HG03095 (cell line): ENCODE measurements around the gene PPIP5K2.
"Not testable (repeated sequence)": the region's sequence is repeated elsewhere in the genome, so short reads cannot be mapped to it uniquely, and the experiment has no call there.

Source experiments
- ATAC-seq: cut with Tn5 transposase; IDR thresholded peaks from one replicate; pipeline ENCODE4 v1.9.1; 2021; ENCODE audit warnings: moderate library complexity; ENCODE audit not compliant: unreplicated experiment

The PPIP5K2 gene

DNA sequence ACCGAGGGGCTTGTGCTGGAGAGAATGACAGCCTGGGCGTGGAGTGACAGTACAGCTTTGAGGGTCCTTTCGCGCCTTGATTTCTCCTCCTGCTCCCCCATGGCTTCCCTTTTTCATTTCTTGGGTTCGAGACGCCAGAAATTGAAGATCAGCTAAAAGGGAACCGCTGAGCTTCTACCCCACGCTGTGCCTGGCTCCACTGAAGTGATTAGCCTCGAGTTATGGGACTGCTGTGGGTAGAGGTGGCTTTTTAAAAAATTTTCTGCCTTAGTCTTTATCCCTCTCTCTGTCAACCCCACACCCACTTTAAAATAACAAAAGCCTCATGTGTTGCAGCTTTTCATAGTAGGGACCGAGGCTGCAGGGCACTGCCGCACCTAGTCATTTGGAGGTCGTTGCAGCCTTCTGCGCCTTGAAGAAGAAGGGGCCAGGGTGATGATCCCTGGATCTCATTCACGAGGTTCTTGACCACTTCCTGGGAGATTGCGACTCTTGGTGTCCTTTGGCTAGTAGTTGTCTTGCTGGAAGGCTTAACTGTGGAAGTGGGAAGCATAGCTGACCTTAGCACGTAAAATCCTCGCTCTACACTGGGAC lies 603 bp downstream of the PPIP5K2 start:
- ATAC-seq, result no peak

DNA sequence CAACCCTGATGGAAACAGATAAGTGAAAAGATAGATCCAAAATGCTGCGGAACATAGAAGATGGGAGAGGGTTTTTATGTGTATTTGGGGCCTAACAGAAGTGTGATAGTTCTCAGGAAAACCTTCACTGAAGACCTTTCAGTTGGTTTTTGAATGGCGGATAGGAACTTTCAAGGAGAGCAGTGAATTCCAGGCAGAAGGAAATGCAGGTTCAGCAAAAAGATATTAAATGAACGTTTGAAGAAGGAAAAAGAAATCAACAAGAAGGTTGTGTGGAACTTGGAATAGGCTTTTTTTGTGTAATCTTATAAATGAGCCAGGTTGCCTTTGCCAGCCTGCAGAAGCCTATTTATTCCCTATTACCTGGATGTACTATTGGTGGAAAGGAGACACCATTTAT lies 2.1 kb downstream of the PPIP5K2 start:
- no peak for ATAC-seq

DNA sequence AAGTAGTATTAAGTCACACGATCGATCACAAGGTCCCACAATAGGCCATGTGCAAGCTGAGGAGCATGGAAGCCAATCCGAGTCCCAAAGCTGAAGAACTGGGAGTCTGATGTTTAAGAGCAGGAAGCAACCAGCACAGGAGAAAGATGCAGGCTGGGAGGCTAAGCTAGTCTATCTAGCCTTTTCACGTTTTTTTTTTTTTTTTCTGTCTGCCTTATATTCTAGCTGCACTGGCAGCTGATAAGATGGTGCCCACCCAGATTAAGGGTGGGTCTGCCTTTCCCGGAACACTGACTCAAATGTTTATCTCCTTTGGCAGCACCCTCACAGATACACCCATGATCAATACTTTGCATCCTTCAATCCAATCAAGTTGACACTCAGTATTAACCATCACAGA lies 6.5 kb downstream of the PPIP5K2 start:
- ATAC-seq, result no peak

DNA sequence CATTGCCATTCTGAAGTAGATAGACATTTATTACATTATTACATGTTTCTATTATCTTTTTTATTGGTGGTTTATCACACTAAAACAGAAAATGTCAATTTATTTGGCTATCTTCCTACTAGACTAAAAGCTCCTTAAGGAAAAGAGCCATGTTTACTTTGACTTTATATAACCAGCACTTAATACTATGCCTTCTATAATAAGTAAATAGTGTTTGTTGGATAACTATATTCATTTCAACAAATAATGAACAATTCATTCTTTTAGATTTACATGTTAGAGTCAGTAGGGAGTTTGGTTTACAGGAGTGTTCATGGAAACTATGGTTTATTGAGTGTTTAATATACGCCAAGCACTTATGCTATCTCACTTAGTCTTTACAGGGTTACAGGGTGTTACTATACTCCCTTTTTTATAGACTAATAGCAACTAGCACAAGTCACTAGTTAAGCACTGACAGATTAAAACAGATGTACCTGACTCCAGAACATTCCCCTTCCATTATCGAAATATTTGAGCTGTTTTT lies 7.3 kb downstream of the PPIP5K2 start:
- no peak for ATAC-seq

DNA sequence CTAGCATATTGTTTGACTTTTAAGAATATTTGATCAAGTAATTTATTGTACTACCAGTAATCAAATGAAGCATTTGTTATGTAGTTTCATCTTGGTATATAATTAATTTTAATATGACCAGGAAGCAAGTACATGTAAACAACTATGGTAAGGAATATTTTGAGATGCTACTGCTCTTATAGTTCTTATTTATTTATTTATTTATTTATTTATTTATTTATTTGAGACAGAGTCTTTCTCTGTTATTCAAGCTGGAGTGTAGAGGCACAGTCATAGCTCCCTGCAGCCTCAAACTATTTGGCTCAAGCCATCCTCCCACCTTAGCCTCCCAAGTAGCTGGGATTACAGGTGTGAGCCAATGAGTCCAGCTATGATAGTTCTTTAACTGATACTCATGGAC lies 8.1 kb downstream of the PPIP5K2 start:
- no peak for ATAC-seq

DNA sequence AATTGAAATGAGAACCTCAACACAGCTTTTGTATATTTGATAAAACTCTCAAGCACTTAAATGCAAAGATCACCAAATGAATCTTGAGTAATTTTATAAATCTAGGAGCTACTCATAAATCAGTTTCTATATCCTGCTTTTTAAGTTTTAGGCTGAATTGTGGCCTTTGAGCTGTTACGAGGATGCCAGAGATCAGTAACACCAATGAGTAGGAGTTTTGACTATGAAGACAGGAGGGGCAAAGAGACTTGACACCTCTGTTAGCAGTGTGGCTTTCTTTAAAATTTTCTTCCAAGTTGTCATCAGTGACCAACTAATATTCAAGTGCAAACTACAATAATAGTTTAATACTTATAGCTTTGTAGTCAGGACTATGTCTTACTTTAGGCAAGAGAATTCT lies 12.6 kb downstream of the PPIP5K2 start:
- ATAC-seq, result no peak

DNA sequence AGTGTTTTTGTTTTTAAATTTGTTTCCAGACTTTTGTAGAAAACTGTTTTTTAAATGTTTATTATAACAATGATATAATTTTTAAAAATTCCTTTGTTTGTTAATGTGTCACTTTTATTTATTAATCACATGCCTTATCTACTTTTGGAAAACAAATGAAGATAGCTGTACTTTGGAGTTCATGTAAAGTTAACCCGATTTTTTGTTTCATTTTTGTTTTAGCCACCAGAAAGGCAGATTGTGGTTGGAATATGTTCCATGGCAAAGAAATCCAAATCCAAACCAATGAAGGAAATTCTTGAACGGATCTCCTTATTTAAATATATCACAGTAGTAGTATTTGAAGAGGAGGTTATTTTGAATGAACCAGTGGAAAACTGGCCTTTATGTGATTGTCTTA lies 13.1 kb downstream of the PPIP5K2 start:
- no peak for ATAC-seq

DNA sequence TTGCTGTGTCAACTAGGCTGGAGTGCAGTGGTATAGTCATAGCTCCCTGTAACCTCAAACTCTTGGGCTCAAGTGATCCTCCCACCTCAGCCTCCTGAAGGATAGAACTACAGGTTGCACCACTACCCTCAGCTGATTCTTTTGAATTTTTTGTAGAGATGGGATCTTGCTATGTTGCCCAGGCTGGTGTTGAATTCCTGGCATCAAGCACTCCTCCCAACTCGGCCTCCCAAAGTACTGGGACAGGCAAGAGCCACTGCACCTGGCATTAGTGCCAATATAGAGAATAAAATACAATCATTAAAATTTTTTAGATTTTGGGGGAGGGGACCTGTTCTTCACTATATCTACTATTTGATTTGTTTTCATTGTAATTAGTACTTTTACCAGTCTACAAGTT lies 15.4 kb downstream of the PPIP5K2 start:
- ATAC-seq, result no peak

DNA sequence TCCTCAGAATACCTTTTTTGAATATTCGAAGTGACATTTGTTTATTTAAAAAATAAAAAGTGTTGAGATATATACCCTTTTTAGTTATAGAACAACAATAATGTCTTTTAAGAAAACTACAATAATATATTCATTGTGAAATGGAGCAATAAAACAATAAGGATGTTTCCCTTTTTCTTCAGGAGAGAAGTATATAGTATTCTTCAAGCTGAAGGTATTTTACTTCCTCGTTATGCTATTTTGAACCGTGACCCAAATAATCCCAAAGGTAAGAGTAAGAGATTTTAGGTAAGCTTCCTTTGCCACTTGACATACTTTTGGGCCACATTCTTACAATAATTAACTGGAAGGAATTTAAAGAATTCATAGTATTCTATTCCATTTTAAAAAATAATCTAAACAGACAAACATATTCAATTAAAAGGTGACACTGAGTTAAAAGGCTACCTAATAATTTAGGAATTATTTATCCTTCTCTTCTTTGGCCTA lies 18.1 kb downstream of the PPIP5K2 start:
- no peak for ATAC-seq

DNA sequence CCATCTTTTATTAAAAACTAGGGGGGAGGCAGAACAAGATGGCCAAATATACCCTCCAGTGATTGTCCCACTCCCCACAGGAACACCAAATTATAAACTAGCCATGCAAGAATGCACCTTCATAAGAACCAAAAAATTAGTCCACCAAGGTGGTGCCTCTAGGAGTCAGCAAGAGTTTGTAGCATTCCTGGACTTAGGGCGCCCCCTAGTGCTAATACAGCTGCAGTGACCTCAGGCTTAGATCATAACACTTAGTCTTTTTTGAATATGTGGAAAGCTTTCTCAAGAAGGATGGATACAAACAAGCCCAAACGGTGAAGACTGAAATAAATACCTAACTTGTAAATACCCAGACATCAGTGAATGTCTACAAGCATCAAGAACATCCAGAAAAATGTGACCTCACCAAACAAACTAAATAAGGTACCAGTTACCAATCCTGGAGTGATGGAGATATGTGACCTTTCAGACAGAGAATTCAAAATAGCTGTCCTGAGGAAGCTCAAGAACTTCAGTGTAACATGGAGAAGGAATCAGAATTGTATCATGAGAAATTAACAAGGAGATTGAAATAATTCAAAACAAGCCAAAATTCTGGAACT lies 19.3 kb downstream of the PPIP5K2 start:
- peak; percentile 99 for ATAC-seq

DNA sequence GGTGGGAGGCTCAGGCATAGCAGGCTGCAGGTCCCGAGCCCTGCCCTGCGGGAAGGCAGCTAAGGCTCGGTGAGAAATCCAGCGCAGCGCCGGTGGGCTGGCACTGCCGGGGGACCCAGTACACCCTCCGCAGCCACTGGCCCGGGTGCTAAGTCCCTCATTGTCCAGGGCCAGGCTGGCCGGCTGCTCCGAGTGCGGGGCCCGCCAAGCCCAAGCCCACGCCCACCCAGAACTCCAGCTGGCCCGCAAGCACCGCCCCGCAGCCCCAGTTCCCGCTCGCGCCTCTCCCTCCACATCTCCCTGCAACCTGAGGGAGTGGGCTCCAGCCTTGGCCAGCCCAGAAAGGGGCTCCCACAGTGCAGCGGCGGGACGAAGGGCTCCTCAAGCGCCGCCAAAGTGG lies 22.0 kb downstream of the PPIP5K2 start:
- ATAC-seq, result not testable (repeated sequence)

DNA sequence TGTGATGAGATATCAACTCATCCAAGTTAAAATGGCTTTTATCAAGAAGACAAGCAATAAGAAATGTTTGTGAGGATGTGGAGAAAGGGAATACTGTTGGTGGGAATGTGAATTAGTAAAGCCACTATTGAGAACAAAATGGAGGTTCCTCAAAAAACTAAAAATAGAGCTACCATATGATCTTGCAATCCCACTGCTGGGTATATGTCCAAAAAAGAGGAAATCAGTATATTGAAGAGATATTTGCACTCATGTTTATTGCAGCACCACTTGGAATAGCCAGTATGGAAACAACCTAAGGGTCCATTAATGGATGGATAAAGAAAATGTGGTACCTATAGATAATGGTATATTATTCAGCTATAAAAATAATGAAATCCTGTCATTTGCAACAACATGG lies 25.1 kb downstream of the PPIP5K2 start:
- no peak for ATAC-seq

DNA sequence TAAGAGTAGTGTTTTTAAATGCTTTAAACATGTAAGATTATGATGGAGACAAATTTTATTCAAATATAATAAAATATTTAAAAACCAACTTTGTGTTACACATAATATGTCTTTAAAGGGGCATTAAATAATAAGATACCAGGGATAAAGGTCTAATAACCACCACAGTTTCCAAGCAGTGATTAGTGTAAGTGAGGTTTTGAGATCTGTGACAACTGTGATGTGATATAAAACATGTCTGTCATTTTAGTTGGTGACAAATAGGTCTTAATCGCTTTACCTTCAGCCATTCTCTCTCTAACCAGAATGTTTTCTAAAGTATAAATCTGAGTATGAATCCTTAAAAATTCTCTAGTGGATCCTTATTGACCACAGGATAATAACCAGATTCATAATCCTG lies 28.1 kb downstream of the PPIP5K2 start:
- ATAC-seq, result no peak

DNA sequence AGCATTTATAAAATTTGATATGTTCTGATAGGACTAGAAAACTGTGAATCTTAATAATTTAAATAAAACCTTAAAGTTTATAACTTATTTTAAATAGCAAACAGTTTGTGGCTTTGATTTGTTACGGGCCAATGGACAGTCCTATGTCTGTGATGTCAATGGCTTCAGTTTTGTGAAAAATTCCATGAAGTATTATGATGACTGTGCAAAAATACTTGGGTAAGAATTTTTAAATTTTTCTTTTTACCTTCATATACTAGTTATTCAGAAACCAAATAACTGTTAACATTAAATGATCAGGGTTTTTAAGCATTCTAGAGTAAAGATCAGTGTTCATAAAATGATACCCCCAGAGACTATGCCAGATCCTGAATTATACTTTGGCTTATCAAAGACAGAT lies 31.1 kb downstream of the PPIP5K2 start:
- ATAC-seq, result no peak

DNA sequence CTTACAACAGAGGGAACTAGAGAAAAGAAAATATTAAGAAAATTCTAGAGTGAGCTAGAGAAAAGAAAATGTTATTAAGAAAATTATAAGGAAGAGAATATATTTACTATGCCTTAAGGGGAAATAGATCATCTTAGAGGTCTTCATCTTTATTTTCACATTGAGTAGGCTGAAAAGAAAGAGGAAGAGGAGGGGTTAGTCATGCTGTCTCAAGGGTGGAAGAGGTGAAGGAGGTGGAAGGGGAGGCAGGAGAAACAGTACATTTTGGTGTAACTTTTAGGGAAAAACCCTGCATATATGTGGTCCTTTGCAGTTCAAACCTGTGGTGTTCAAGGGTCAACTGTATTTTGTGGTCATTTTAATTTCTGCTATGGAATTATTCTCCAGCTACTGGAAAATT lies 46.6 kb downstream of the PPIP5K2 start:
- no peak for ATAC-seq

DNA sequence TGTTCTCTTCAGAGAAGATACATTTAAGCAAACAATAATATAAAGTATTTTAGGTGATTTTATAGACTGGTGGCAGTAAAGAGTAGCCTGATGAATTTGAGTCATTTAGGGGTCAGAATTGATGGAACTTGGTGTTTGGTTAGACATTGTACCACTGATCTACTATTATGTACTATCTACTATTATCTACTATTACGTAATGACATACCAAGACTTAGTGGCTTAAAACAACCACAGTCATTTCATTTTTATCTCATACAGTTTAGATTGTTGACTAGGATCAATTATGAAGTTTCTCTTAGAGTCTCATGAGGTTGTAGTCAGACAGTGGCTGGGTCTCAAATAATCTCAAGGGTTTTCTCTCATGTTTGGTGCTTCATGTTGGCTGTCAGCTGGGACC lies 54.0 kb downstream of the PPIP5K2 start:
- no peak for ATAC-seq

DNA sequence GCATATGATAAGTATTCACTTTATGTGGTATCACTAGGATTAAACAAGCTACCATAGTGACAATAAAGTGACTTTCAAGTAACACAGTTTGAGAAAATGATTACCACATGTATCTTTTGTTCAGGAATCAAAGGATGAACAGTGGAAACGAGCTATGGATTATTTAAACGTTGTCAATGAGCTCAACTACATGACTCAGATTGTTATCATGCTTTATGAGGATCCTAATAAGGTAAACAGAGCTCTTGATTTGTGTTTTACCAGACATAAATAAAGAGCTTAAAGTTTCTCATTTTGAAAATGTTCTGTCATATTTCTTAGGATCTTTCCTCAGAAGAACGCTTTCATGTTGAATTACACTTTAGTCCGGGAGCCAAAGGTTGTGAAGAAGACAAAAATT lies 57.4 kb downstream of the PPIP5K2 start:
- ATAC-seq, result no peak

DNA sequence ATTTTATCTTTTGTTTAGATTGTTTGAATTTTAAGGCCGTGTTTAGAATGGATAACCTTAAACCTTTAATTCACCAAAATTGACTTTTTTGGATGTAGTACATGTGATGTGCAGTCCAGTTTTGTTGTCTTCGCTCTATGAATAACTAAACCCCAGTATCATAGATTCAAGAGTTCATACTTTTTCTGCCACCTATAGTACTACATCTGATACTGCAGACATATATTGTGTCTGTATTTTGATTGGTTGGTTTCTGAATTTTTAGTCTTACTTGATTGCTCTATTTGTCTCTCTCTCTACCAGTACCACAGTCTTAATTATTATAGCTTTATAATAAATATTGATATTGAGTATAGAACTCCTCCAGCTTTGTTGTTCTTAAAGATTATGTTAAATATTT lies 58.1 kb downstream of the PPIP5K2 start:
- ATAC-seq, result no peak

DNA sequence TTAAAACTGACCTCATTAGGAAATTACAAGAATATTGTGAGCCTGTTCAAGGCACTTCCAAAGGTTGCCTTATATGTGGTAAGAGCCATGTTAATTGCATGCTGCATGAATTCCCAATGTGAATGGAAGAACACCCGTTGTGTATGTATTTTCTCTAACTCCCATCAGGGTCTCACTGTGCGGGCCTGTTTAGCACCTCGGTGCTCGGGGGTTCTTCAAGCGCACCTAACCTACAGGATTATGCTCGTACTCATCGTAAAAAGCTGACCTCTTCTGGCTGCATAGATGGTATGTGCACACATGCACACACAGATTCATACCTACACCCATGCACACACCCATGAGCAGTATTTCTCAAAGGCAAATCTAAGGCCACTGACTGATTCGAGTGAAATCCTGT lies 66.1 kb downstream of the PPIP5K2 start:
- ATAC-seq, result no peak

DNA sequence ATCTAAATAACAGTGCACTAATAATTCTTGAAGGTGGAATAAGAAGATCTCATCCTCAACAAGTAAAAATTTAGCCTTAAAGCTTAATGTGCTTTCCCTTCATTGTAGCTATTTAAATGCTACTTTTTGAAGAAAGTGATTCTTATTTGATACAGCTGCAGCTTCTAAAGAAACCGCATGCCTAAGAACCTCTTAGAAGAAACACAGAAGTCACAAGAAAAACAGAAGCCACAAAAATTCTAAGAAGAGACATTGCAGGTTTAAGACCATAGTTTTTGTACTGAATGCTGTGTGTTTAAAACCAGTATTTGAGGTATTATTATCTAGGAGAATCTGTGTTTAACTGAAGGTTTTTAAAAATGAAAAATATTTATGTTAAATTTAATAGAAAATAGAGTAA lies 68.3 kb downstream of the PPIP5K2 start:
- no peak for ATAC-seq

DNA sequence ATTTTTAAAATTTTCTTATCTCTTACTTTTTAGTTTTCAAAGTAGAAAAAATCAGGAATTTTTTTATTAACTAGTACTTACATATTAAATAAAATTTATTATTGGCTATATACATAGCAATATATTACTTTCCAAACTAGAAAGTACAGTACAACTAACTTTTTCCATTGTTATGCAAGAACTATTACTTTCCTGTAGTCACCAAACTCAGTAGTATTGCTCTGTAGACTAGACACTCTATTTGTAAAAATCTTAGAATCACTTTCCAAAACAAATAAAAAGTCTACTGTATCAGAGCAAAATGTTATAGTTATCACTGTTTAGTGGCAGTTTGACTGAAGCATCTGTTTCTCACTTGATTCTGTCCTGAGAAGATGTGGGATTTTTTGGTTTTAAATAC lies 83.1 kb downstream of the PPIP5K2 start:
- no peak for ATAC-seq

DNA sequence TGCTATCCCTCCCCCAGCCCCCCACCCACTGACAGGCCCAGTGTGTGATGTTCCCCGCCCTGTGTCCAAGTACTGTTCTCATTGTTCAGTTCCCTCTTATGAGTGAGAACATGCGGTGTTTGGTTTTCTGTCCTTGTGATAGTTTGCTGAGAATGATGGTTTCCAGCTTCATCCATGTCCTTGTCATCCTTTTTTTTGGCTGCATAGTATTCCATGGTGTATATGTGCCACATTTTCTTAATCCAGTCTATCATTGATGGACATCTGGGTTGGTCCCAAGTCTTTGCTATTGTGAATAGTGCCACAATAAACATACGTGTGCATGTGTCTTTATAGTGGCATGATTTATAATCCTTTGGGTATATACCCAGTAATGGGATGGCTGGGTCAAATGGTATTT lies 84.9 kb downstream of the PPIP5K2 start:
- not testable (repeated sequence) for ATAC-seq
